WERI-Rb-1 (cell line): ENCODE data around the gene CREG2.

Source experiments
- DNase-seq: peaks from one replicate; pipeline ENCODE4 v3.0.0-alpha.2; 2020
- H3K27ac ChIP-seq: fragments of 250-450 bp; sonication (Bioruptor Pico); 2 replicates; pipeline ENCODE4 v1.5.1; 2020; ENCODE audit warnings: mild to moderate bottlenecking, moderate library complexity
- H3K27me3 ChIP-seq: fragments of 250-450 bp; sonication (Bioruptor Pico); 2 replicates; pipeline ENCODE4 v1.5.1; 2021; ENCODE audit warnings: mild to moderate bottlenecking, low read depth, moderate library complexity; ENCODE audit not compliant: insufficient read depth, severe bottlenecking
- H3K36me3 ChIP-seq: fragments of 250-450 bp; sonication (Bioruptor Pico); 2 replicates; pipeline ENCODE4 v1.5.1; 2020; ENCODE audit warnings: mild to moderate bottlenecking, moderate library complexity
- H3K4me3 ChIP-seq: 2 replicates; pipeline ENCODE4 v1.5.1; 2011; ENCODE audit warnings: low read depth, mild to moderate bottlenecking, control low read depth, low read length
- H3K9me3 ChIP-seq: fragments of 250-450 bp; sonication (Bioruptor Pico); 2 replicates; pipeline ENCODE4 v1.5.1; 2021; ENCODE audit warnings: mild to moderate bottlenecking, moderate library complexity; ENCODE audit not compliant: severe bottlenecking
- CTCF ChIP-seq: IDR thresholded peaks from 2 replicates; pipeline ENCODE4 v1.5.1; 2011; ENCODE audit warnings: low read depth, mild to moderate bottlenecking, control low read depth, inconsistent platforms, low read length

Gene CREG2

GRCh38 chr2:101412092-101412694, 24.9 kb upstream of the CREG2 start:
- H3K27me3 ChIP-seq, result no peaks in the 10 kb centered on the region
- H3K9me3 ChIP-seq, result no peaks in the 10 kb centered on the region
- TF ChIP-seq CTCF, result no peak
- no peak overlapping the region for H3K27ac ChIP-seq
- DNase-seq, result no peak
- no peaks in the 10 kb centered on the region for H3K36me3 ChIP-seq
- H3K4me3 ChIP-seq, result no peak overlapping the region

- Histone ChIP-seq H3K27ac (no peak overlapping the region), H3K4me3 (no peak overlapping the region), H3K27me3 (no peaks in the 10 kb centered on the region), H3K9me3 (no peaks in the 10 kb centered on the region), H3K36me3 (no peaks in the 10 kb centered on the region)
- no peak for DNase-seq
- no peak for TF ChIP-seq CTCF
Measured at GRCh38 chr2:101410746-101411145, 23.4 kb upstream of the CREG2 start.

GRCh38 chr2:101410114-101410513, 22.8 kb upstream of the CREG2 start:
- H3K27me3 ChIP-seq, result no peaks in the 10 kb centered on the region
- no peak overlapping the region for H3K27ac ChIP-seq
- H3K9me3 ChIP-seq, result no peaks in the 10 kb centered on the region
- no peak for DNase-seq
- no peak overlapping the region for H3K4me3 ChIP-seq
- no peak for TF ChIP-seq CTCF
- no peaks in the 10 kb centered on the region for H3K36me3 ChIP-seq

- H3K9me3 ChIP-seq, result no peaks in the 10 kb centered on the region
- no peak for DNase-seq
- no peak overlapping the region for H3K27ac ChIP-seq
- H3K27me3 ChIP-seq, result no peaks in the 10 kb centered on the region
- H3K36me3 ChIP-seq, result no peaks in the 10 kb centered on the region
- no peak for TF ChIP-seq CTCF
- H3K4me3 ChIP-seq, result no peak overlapping the region
Measured at GRCh38 chr2:101409699-101410098, 22.4 kb upstream of the CREG2 start.

GRCh38 chr2:101408925-101409324, 21.6 kb upstream of the CREG2 start:
- Histone ChIP-seq H3K27me3 (no peaks in the 10 kb centered on the region), H3K4me3 (no peak overlapping the region), H3K36me3 (no peaks in the 10 kb centered on the region), H3K27ac (no peak overlapping the region), H3K9me3 (no peaks in the 10 kb centered on the region)
- no peak for DNase-seq
- TF ChIP-seq CTCF, result no peak

GRCh38 chr2:101405351-101405899, 18.1 kb upstream of the CREG2 start:
- Histone ChIP-seq H3K4me3 (no peak overlapping the region), H3K36me3 (no peaks in the 10 kb centered on the region), H3K27me3 (no peaks in the 10 kb centered on the region), H3K27ac (no peak overlapping the region), H3K9me3 (no peaks in the 10 kb centered on the region)
- no peak for TF ChIP-seq CTCF
- DNase-seq, result no peak
